ENCODE data around the gene ABTB2.

Gene ABTB2

DNA sequence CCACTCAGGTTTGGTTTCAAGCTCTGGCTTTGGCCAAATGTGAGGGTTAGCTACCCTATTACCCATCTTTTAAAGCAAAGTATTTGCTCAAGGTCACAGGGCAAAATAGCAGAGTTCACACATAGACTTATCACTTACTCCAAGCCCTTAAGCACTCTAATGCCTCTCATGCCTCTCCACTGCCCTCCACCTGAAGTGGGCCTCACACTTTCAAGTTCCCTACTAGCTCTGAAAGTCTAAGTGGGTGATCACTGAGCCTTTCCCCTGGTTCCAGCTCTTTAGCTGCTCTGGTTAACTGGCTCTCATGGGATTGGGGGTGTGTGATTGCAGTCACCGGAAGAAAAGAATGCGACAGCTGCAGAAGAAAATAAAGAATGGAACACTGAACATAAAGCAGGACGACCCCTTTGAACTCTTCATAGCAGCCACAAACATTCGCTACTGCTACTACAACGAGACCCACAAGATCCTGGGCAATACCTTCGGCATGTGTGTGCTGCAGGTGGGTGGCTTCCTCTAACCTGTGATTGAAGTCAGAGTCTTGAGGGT lies 246.0 kb downstream of the ABTB2 start:
- POLR2A ChIA-PET, result no interaction called here
- CTCF ChIA-PET, result no interaction called here

DNA sequence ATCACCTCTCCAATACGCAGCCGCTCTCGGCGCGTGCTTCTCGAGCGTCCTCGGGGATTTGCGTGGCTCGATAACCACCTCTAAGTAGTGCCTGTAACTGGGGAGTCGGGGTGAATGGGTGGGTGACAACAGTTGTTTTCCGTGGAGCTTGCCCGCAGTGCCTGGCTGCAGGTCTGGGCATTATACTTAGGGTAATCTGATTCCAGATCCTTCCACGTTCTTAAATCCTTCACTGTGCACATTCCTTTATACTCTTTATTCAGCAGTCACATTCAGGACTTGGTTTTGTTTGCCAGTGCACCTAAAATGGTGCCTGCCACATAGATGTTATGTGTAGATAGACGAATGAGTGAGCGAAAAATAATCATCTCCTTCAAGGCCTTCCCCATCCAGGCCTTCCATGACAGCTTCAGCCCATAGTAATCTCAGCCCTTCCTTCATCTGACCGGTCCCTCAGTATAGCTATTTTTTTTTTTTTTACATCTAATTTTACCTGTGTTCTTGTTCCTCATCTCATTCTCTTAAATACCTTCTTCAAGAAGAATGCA lies 251.8 kb downstream of the ABTB2 start:
- TF ChIP-seq FOXA1 (IDR thresholded peaks at IDR 0.05) (no peak), BHLHE40 (IDR thresholded peaks at IDR 0.05; ENCODE audit: borderline replicate concordance) (no peak), LEF1 (IDR thresholded peaks at IDR 0.05; ENCODE audit: borderline replicate concordance) (no peak), ELF4 (IDR thresholded peaks at IDR 0.05) (no peak), CTBP1 (IDR thresholded peaks at IDR 0.05; ENCODE audit: borderline replicate concordance) (no peak), FOXM1 (IDR thresholded peaks at IDR 0.05; ENCODE audit: borderline replicate concordance) (no peak), HDGF (IDR thresholded peaks at IDR 0.05; ENCODE audit: borderline replicate concordance) (no peak), FOXK2 (IDR thresholded peaks at IDR 0.05) (no peak), TARDBP (IDR thresholded peaks at IDR 0.05) (no peak), ARNT (IDR thresholded peaks at IDR 0.05) (no peak), SUZ12 (IDR thresholded peaks at IDR 0.05) (no peak), NFRKB (IDR thresholded peaks at IDR 0.05) (no peak), SP1 (IDR thresholded peaks at IDR 0.05) (no peak), L3MBTL2 (conservative IDR thresholded peaks at IDR 0.05) (no peak), ZNF384 (IDR thresholded peaks at IDR 0.05) (no peak)
- TF ChIP-seq, protein P1, sequence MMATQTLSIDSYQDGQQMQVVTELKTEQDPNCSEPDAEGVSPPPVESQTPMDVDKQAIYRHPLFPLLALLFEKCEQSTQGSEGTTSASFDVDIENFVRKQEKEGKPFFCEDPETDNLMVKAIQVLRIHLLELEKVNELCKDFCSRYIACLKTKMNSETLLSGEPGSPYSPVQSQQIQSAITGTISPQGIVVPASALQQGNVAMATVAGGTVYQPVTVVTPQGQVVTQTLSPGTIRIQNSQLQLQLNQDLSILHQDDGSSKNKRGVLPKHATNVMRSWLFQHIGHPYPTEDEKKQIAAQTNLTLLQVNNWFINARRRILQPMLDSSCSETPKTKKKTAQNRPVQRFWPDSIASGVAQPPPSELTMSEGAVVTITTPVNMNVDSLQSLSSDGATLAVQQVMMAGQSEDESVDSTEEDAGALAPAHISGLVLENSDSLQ (IDR thresholded peaks at IDR 0.05), result no peak
- ChIA-PET POLR2A (interaction anchor here (0.6 to 1.6 kb wide), 14 partner anchors 10 to 242 kb away, joined by 3 to 14 read pairs (median 4); partner anchors contain the start of gene CAPRIN1), CTCF (interaction anchor here (0.9 kb wide), 1 partner anchor 364 kb away, joined by 4 read pairs; no protein-coding TSS in a partner anchor)
- DNase-seq (ENCODE audit: extremely low spot score), result no peak

More for the DNA sequence above, 246.0 kb downstream of the ABTB2 start:
- DNase-seq (ENCODE audit: extremely low spot score), result no peak
- TF ChIP-seq FOXM1 (IDR thresholded peaks at IDR 0.05; ENCODE audit: borderline replicate concordance) (no peak), HDGF (IDR thresholded peaks at IDR 0.05; ENCODE audit: borderline replicate concordance) (no peak), LEF1 (IDR thresholded peaks at IDR 0.05; ENCODE audit: borderline replicate concordance) (no peak), CTBP1 (IDR thresholded peaks at IDR 0.05; ENCODE audit: borderline replicate concordance) (no peak), ARNT (IDR thresholded peaks at IDR 0.05) (no peak), BHLHE40 (IDR thresholded peaks at IDR 0.05; ENCODE audit: borderline replicate concordance) (no peak)
- TF ChIP-seq, protein P1 (IDR thresholded peaks at IDR 0.05), result no peak

DNA sequence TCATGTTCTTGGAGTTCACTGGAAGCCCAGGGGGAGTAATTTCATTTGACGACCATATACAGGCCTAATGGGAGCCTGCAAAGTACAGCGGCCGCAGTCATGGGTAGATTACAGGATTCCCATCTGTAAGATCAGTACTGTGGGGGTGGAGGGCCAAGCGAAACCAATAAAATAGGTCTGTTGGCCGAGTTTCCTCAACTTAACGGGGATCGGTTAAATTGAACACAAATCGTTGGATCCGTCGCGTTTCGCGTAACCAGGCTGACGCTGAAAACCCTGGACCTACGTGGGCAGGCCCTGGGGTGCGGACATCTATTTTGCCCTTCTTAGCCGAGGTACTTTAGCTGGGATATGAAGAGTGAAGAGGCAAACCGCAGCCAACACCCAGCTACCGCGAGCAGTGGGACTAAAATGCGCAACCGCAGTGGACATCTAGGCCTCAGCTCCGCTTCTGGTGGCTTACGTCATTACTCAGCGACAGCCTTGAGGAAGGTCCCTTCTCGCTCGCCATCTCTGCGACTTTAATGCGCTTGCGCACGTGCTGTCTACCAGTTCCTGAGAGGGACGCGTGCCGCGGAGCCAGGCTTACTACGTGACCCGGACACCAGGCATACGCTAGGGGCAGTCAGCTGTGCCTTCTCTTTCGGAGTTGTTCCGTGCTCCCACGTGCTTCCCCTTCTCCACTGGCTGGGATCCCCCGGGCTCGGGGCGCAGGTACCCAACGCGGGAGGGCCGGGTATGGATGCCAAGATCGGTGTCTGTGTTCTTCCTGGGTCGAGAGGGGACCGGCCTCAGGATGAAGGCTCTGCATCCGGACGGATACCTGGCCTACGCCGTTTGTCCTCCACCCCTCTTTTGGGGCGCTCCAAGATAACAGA lies 252.5 kb downstream of the ABTB2 start, which contains the start of gene NAT10:
NAT10 (plus strand) TSS at position 551 of the 878 bp plus-strand sequence. CDS start 2,597 bp downstream, outside the sequence.
- TF ChIP-seq TARDBP (IDR thresholded peaks at IDR 0.05) (no peak), NFRKB (IDR thresholded peaks at IDR 0.05) (no peak), ARNT (IDR thresholded peaks at IDR 0.05) (peak; percentile 63; the same call in 1 of the 2 replicates), LEF1 (IDR thresholded peaks at IDR 0.05; ENCODE audit: borderline replicate concordance) (no peak), CTBP1 (IDR thresholded peaks at IDR 0.05; ENCODE audit: borderline replicate concordance) (no peak), L3MBTL2 (conservative IDR thresholded peaks at IDR 0.05) (peak; percentile 81)
- TF ChIP-seq, protein P1 (IDR thresholded peaks at IDR 0.05), result peak; percentile 10; the same call in 1 of the 2 replicates
- CTCF ChIA-PET, result no interaction called here
- POLR2A ChIA-PET, result interaction anchor here (0.6 to 1.6 kb wide), 24 partner anchors 9 to 251 kb away, joined by 3 to 14 read pairs (median 3); partner anchors contain the start of gene CAPRIN1
- peak; percentile 94 for DNase-seq (ENCODE audit: extremely low spot score)

DNA sequence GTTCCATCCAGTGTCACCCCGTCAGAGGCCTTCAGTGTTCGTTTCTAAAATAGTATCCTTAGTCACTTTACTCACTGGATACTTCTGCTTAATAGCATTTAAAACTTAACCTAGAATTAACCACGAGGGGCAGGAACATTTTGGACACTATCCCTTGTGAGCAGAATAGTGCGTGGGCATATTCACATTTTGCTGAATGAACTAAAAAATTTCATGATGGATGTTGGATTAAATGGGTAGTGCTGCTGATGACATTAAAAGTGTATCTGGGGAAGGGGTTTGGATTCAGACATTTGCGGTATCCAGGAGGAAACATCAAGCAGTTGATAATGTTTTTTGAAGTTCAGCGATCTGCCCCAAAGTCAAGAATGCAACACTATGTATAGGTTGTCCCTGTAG lies 253.1 kb downstream of the ABTB2 start:
- no peak for DNase-seq (ENCODE audit: extremely low spot score)
- TF ChIP-seq ELF4 (IDR thresholded peaks at IDR 0.05) (no peak), LEF1 (IDR thresholded peaks at IDR 0.05; ENCODE audit: borderline replicate concordance) (no peak), NFRKB (IDR thresholded peaks at IDR 0.05) (no peak), HDGF (IDR thresholded peaks at IDR 0.05; ENCODE audit: borderline replicate concordance) (no peak), ZNF384 (IDR thresholded peaks at IDR 0.05) (no peak), TARDBP (IDR thresholded peaks at IDR 0.05) (no peak), FOXK2 (IDR thresholded peaks at IDR 0.05) (no peak), L3MBTL2 (conservative IDR thresholded peaks at IDR 0.05) (no peak), CTBP1 (IDR thresholded peaks at IDR 0.05; ENCODE audit: borderline replicate concordance) (no peak), SP1 (IDR thresholded peaks at IDR 0.05) (no peak), BHLHE40 (IDR thresholded peaks at IDR 0.05; ENCODE audit: borderline replicate concordance) (no peak), FOXA1 (IDR thresholded peaks at IDR 0.05) (no peak), FOXM1 (IDR thresholded peaks at IDR 0.05; ENCODE audit: borderline replicate concordance) (no peak), ARNT (IDR thresholded peaks at IDR 0.05) (no peak)
- TF ChIP-seq, protein P1 (IDR thresholded peaks at IDR 0.05), result no peak
- ChIA-PET POLR2A (interaction anchor here (0.7 to 1.6 kb wide), 20 partner anchors 8 to 251 kb away, joined by 3 to 14 read pairs (median 3); partner anchors contain the start of gene CAPRIN1), CTCF (no interaction called here)

All from HEK293T (cell line).